DOHH2 (cell line): ENCODE data around the gene PCYT2.

Source experiments
- EZH2phosphoT487 ChIP-seq: fragments of 200-600 bp; sonication (generic); IDR thresholded peaks from 2 replicates; pipeline ENCODE4 v1.6.1; 2017; ENCODE audit warnings: borderline replicate concordance, mild to moderate bottlenecking, antibody characterized with exemption, low read length, moderate library complexity, mixed read lengths
- TF ChIP-seq, protein P1 (sequence below): fragments of 200-600 bp; sonication (generic); IDR thresholded peaks from one replicate; pipeline ENCODE4 v1.5.1; 2014; ENCODE audit warnings: antibody characterized with exemption, mild to moderate bottlenecking, low read depth, low read length; ENCODE audit not compliant: poor library complexity, severe bottlenecking

DNA sequence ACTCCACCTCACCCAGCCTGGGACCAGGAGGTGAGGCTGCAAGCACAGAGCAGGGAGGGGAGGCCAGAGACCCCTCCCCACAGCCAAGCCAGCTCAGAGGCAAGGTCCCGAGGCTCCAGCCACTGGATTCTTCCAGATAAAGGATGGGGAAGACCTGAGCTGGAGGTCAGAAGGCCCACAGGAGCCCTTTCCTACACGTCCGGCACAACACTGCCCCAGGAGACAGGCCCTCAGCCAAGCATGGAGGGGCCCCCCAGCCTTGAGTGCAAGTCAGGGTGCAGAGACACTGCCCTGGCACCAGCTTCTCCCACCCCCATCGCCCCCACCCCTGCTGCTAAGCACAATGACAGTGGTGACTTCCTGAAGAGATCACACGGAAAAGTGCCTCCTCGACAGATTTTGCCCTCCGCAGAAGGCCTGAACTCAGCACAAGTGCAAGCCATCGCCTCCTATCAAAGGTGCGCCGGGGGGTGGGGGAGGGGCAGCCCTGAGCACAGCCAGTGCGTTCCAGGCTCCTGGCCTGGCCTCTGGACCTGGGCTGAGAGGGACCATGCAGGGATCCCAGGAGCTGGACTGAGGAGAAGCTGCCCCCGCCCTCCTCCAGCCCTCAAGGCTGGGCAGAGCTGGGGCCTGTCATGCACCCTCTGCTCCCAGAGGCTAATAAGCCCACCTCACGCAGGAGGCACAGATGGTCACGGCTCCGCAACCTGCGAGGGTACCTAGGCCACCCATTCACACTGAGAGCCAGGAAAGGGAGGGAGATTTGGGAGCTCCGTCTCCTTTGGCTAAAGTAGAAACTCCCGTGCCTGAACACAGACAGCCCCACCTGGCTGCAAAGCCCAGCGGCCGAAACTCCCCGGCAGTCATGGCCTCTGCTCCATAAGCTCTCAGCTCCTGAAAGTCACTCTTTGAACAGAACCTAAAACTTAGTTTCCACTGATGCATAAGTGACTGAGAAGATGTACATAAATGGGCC, 13.6 kb upstream of the PCYT2 start:
- TF ChIP-seq, protein P1, sequence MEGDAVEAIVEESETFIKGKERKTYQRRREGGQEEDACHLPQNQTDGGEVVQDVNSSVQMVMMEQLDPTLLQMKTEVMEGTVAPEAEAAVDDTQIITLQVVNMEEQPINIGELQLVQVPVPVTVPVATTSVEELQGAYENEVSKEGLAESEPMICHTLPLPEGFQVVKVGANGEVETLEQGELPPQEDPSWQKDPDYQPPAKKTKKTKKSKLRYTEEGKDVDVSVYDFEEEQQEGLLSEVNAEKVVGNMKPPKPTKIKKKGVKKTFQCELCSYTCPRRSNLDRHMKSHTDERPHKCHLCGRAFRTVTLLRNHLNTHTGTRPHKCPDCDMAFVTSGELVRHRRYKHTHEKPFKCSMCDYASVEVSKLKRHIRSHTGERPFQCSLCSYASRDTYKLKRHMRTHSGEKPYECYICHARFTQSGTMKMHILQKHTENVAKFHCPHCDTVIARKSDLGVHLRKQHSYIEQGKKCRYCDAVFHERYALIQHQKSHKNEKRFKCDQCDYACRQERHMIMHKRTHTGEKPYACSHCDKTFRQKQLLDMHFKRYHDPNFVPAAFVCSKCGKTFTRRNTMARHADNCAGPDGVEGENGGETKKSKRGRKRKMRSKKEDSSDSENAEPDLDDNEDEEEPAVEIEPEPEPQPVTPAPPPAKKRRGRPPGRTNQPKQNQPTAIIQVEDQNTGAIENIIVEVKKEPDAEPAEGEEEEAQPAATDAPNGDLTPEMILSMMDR: no peak
- no peak for TF ChIP-seq EZH2phosphoT487
